Measurements from ENCODE around the gene C19orf33.
A peak's percentile ranks its signal among the peaks of the same experiment; 100 is the strongest.

C19orf33 gene

GRCh38 chr19:38290631-38291147 lies 13.4 kb upstream of the C19orf33 start:
- DNase-seq, result no peak
- Histone ChIP-seq H3K27ac (no peak overlapping the region; the same call in 1 of the 2 replicates), H3K27me3 (ENCODE audit: insufficient read depth, low read depth, severe bottlenecking) (no peaks in the 10 kb centered on the region), H3K36me3 (no peaks in the 10 kb centered on the region), H3K9me3 (ENCODE audit: severe bottlenecking) (no peaks in the 10 kb centered on the region), H3K4me3 (ENCODE audit: low read depth, low read length) (no peak overlapping the region)
- TF ChIP-seq CTCF (IDR thresholded peaks at IDR 0.05; ENCODE audit: low read depth, low read length), result no peak

GRCh38 chr19:38291855-38292254 lies 12.2 kb upstream of the C19orf33 start:
- no peaks in the 10 kb centered on the region for H3K36me3 ChIP-seq
- H3K27me3 ChIP-seq (ENCODE audit: insufficient read depth, low read depth, severe bottlenecking), result no peaks in the 10 kb centered on the region
- peak; percentile 87 for DNase-seq
- peak overlapping the region; percentile 14 for H3K4me3 ChIP-seq (ENCODE audit: low read depth, low read length)
- H3K27ac ChIP-seq, result peak overlapping the region; percentile 80
- TF ChIP-seq CTCF (IDR thresholded peaks at IDR 0.05; ENCODE audit: low read depth, low read length), result peak; percentile 49
- no peaks in the 10 kb centered on the region for H3K9me3 ChIP-seq (ENCODE audit: severe bottlenecking)

GRCh38 chr19:38293281-38293680 lies 10.8 kb upstream of the C19orf33 start:
- H3K27ac ChIP-seq, result peak overlapping the region; percentile 80
- no peak for TF ChIP-seq CTCF (IDR thresholded peaks at IDR 0.05; ENCODE audit: low read depth, low read length)

GRCh38 chr19:38294090-38294489 lies 10.0 kb upstream of the C19orf33 start:
- no peak for TF ChIP-seq CTCF (IDR thresholded peaks at IDR 0.05; ENCODE audit: low read depth, low read length)
- no peak for DNase-seq
- Histone ChIP-seq H3K9me3 (ENCODE audit: severe bottlenecking) (no peaks in the 10 kb centered on the region), H3K27ac (no peak overlapping the region), H3K27me3 (ENCODE audit: insufficient read depth, low read depth, severe bottlenecking) (no peaks in the 10 kb centered on the region), H3K36me3 (no peaks in the 10 kb centered on the region), H3K4me3 (ENCODE audit: low read depth, low read length) (no peak overlapping the region)

More at GRCh38 chr19:38293281-38293680, 10.8 kb upstream of the C19orf33 start:
- H3K36me3 ChIP-seq, result no peaks in the 10 kb centered on the region
- no peaks in the 10 kb centered on the region for H3K9me3 ChIP-seq (ENCODE audit: severe bottlenecking)
- peak; percentile 73 for DNase-seq
- no peak overlapping the region for H3K4me3 ChIP-seq (ENCODE audit: low read depth, low read length)
- H3K27me3 ChIP-seq (ENCODE audit: insufficient read depth, low read depth, severe bottlenecking), result no peaks in the 10 kb centered on the region

GRCh38 chr19:38298821-38299680 lies 5.0 kb upstream of the C19orf33 start:
- no peak for DNase-seq
- Histone ChIP-seq H3K27ac (no peak overlapping the region; the same call in 1 of the 2 replicates), H3K4me3 (ENCODE audit: low read depth, low read length) (no peak overlapping the region), H3K9me3 (ENCODE audit: severe bottlenecking) (no peaks in the 10 kb centered on the region), H3K27me3 (ENCODE audit: insufficient read depth, low read depth, severe bottlenecking) (no peaks in the 10 kb centered on the region), H3K36me3 (no peaks in the 10 kb centered on the region; the same call in 1 of the 2 replicates)
- TF ChIP-seq CTCF (IDR thresholded peaks at IDR 0.05; ENCODE audit: low read depth, low read length), result no peak
